GM19239 (cell line): Measurements from ENCODE around the gene FZD2.
"Not testable (repeated sequence)": the region's sequence is repeated elsewhere in the genome, so short reads cannot be mapped to it uniquely, and the experiment has no call there.

ENCODE experiments used
- DNase-seq: peaks from one replicate; pipeline ENCODE4 v3.0.0; 2011; ENCODE audit warnings: low spot score; ENCODE audit not compliant: insufficient read length
- FAIRE-seq: peaks from 2 replicates; lab custom pipeline; 2011; peaks lifted over from hg19 to GRCh38; lab: Jason Lieb, UNC

FZD2 gene

GRCh38 chr17:44543905-44544523 lies 13.3 kb upstream of the FZD2 start:
- FAIRE-seq: no peak

GRCh38 chr17:44546671-44547606 lies 10.3 kb upstream of the FZD2 start:
- DNase-seq (no peak), FAIRE-seq (no peak)

More at GRCh38 chr17:44543905-44544523, 13.3 kb upstream of the FZD2 start:
- DNase-seq: no peak

- DNase-seq: no peak
- FAIRE-seq: no peak
These were observed 9.5 kb upstream of the FZD2 start for GRCh38 chr17:44547625-44548267.

DNA sequence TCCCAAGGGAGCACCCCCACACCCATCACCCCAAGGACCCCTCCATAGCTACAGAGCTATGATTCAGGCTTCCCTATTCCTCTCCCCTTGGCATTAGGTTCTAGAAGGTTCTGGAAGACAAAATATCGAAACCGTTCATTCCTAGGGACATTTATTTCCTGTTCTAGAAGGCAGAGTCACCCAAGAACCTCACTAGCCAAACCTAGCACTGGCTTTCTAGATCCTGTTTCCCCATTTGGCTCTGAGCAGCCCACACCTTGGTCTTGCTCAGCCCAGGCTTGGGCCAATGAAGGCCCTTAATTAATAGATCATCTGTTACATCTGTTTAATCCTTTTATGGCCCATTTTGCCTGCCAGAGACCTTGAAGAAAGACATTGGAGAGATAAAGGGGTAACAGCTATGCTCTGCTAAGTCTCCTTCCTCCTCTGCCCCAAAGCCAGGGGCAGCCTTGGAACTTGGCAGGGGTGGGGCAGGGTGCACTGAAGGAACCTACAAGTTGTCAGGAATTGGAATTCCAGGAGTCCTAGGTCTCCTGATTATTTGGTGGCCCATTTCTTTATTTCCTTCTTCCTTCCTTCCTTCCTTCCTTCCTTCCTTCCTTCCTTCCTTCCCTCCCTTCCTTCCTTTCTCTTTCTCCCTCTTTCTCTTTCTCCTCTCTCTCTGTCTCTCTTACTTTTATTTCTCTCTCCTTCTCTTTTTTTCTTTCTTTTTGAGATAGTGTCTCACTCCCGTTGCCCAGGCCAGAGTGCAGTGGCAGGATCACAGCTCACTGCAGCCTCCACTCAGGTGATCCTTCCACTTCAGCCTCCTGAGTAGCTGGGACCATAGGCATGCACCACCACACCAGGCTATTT lies 8.7 kb upstream of the FZD2 start:
- no peak for DNase-seq
- no peak for FAIRE-seq

DNA sequence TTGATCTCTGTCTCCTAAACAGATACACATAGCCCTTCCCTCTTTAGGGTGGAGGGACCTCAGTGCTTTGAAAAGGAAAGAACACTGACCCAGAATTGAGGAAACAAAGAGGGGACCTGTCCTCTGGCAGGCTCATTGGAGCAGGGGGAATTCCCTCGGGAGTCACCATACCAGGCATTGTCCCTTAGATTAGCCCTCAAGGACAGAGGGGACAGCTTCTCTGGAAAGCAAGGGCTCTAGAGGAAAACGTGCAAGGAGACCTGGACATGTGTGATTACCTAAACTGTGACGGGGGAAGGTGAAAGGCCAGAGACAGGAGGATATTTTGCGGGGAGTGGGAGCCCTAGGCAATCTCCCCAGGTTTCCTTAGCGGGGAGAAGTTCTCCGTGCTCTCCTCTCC lies 7.6 kb upstream of the FZD2 start:
- FAIRE-seq: no peak
- DNase-seq: no peak

GRCh38 chr17:44552361-44552760 lies 4.9 kb upstream of the FZD2 start:
- FAIRE-seq (no peak), DNase-seq (no peak)

GRCh38 chr17:44555099-44555498 lies 2.2 kb upstream of the FZD2 start:
- no peak for FAIRE-seq
- DNase-seq: no peak

GRCh38 chr17:44556166-44556831 lies 985 bp upstream of the FZD2 start:
- FAIRE-seq: no peak
- peak; percentile 68 for DNase-seq

- DNase-seq (peak; percentile 26), FAIRE-seq (no peak)
These were observed 484 bp downstream of the FZD2 start for GRCh38 chr17:44557651-44558285.

GRCh38 chr17:44558334-44558709 lies 1.0 kb downstream of the FZD2 start:
- DNase-seq: no peak
- no peak for FAIRE-seq

GRCh38 chr17:44558710-44559633 lies 1.7 kb downstream of the FZD2 start:
- no peak for FAIRE-seq
- DNase-seq: no peak

DNA sequence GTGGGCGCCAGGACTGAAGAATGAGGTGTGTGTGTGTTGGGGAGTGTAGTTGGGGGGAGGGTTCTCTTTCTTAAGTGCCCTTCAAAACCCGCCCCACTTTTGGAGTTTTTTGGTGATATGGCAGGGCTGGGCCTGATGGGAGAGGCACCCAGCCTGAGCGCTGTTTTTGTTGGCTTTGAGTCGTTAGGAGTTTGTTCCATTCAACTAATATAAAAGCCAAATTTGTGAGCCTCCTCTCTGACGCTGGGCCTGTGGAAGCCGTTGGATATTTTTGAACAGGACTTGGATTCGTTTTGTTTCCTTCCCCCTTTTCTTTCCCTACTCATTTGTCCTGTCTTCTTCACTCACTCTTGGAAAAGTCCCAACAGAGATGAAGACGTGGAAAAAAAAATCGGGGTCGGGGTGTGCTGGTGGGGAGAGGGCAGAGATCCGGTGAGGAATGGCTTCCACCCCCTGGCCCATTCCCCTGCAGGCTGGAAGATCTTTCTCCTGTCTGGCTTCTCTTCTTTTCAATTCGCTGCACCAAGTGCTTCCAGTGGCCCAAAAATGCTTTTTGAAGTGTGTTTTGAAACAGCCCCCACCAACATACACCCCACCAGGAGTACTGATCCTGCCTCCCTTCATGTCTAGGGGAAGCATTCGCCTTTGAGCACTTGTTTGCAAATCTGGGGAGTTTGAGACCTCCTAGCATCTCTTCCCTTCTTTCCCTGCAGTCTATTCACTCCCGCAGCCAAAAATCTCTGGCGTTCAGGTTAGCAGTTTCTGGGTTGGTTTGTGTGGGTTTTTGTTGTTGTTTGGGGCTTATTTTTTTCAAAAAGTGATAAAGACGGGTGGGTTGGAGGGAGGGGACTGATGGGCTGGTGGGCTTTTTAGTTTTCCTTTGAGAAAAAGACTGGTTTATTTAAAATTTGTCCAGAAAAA lies 2.6 kb downstream of the FZD2 start:
- no peak for FAIRE-seq
- no peak for DNase-seq

DNA sequence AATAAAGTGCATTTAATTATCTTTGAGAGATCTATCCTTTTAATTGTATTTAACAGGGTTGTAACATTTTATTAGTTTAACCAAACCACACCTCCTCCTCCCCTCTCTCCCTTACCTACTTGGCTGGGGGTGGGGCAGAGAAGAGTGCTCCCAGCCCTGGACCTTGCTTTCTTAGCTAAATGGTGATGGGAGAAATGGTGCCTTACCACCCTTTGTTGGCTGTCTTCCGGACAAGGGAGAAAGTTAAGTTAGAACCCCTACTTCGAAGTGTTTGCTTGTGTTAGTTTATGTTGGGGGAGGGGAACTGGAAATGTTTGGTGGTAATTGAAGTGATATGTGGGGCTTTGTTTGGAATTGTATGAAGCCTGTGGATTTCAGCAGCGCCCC lies 3.9 kb downstream of the FZD2 start:
- no peak for DNase-seq
- FAIRE-seq: no peak

- FAIRE-seq: no peak
These were observed 7.1 kb downstream of the FZD2 start for GRCh38 chr17:44564429-44564828.

GRCh38 chr17:44565866-44566443 lies 8.7 kb downstream of the FZD2 start:
- no peak for FAIRE-seq

More at GRCh38 chr17:44564429-44564828, 7.1 kb downstream of the FZD2 start:
- DNase-seq: no peak

DNA sequence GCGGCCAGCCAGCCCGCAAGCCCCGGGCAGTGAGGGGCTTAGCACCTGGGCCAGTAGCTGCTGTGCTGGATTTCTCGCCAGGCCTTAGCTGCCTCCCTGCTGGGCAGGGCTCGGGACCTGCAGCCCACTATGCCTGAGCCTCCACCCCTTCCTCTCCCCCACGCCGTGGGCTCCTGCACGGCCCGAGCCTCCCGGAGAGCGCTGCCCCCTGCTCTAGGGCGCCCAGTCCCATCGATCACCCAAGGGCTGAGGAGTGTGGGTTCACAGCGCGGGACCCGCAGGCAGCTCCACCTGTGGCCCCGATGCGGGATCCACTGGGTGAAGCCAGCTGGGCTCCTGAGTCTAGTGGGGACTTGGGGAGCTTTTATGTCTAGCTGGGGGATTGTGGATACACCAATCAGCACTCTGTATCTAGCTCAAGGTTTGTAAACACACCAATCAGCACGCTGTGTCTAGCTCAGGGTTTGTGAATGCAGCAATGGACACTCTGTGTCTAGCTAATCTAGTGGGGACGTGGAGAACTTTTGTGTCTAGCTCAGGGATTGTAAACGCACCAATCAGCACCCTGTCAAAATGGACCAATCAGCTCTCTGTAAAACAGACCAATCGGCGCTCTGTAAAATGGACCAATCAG lies 11.1 kb downstream of the FZD2 start:
- FAIRE-seq, DNase-seq: not testable (repeated sequence)

More at GRCh38 chr17:44565866-44566443, 8.7 kb downstream of the FZD2 start:
- DNase-seq: no peak
